Esophagus muscularis mucosa (tissue), 4 donors: ENCODE data around the gene GUCY2F. TPM values are rescaled to one million over a fixed set of nuclear protein-coding genes. Genes with fewer than 3 reads are reported as not detected.

Experiments used
- DNase-seq: peaks from one replicate; pipeline ENCODE4 v3.0.0-alpha.2; 2017; ENCODE audit errors: extremely low spot score
- H3K27ac ChIP-seq, 4 donors: fragments of 200-600 bp; sonication (generic); replicated peaks in 1 of 4; 1 replicate in 3 of 4; 2 replicates in 1 of 4; pipeline ENCODE4 v1.5.1; 2016 to 2019; ENCODE audit warnings: mild to moderate bottlenecking in 1 of 4
- H3K27me3 ChIP-seq, 4 donors: fragments of 200-600 bp; sonication (generic); one replicate each; pipeline versions ENCODE4 v1.5.1 to v1.6.0; 2016 to 2019
- H3K36me3 ChIP-seq, 4 donors: fragments of 200-600 bp; sonication (generic); one replicate each; pipeline ENCODE4 v1.5.1; 2016 to 2019
- H3K4me1 ChIP-seq, 4 donors: fragments of 200-600 bp; sonication (generic); one replicate each; pipeline ENCODE4 v1.5.1; 2016 to 2019
- H3K4me3 ChIP-seq, 4 donors: fragments of 200-600 bp; sonication (generic); 1 replicate in 2 of 4; 2 replicates in 2 of 4; pipeline ENCODE4 v1.5.1; 2016 to 2019; ENCODE audit warnings: mild to moderate bottlenecking in 4 of 4, moderate library complexity in 1 of 4
- H3K9me3 ChIP-seq, 4 donors: fragments of 200-600 bp; sonication (generic); 1 replicate in 3 of 4; 2 replicates in 1 of 4; pipeline ENCODE4 v1.5.1; 2016 to 2019
- CTCF ChIP-seq, 3 experiments: fragments of 200-600 bp in 2 of 3; fragments of 450-650 bp in 1 of 3; sonication (generic) in 2 of 3; IDR thresholded peaks; one replicate each; pipeline ENCODE4 v1.5.1; 2017 to 2019; ENCODE audit warnings: antibody characterized with exemption in 3 of 3, mild to moderate bottlenecking in 2 of 3, moderate library complexity in 1 of 3
- EP300 ChIP-seq: sonication (generic); formaldehyde crosslinking; IDR thresholded peaks from one replicate; pipeline ENCODE4 v1.6.1; 2017; ENCODE audit warnings: antibody characterized with exemption
- POLR2A ChIP-seq: fragments of 450-650 bp; IDR thresholded peaks from one replicate; pipeline ENCODE4 v1.6.1; 2017; ENCODE audit warnings: antibody characterized with exemption, moderate library complexity, mild to moderate bottlenecking, low read depth
- POLR2AphosphoS5 ChIP-seq, 2 donors: sonication (generic); formaldehyde crosslinking; IDR thresholded peaks; one replicate each; pipeline ENCODE4 v1.6.1; 2017; ENCODE audit warnings: antibody characterized with exemption in 2 of 2
- WGBS: methylation state at CpG from one replicate; pipeline ENCODE4 v1.1.5; 2018; 5-methylcytosine and 5-hydroxymethylcytosine counted together
- intact Hi-C: fragments of 100-400 bp; cut with DNase I; formaldehyde crosslinking; loops from one replicate; pipeline ENCODE4 v1.15.1; 2023
- total RNA-seq, 4 donors: library from RNA; depleted of rRNA; stranded (reverse); fragments of >200 nt; gene quantifications; one replicate each; pipeline versions ENCODE4 v1.1.0 to v1.2.1, GENCODE V29; 2016

The GUCY2F gene
- total RNA-seq, 4 donors from 2014 or later: not detected

GRCh38 chrX:109351557-109351956 lies 130.3 kb downstream of the GUCY2F start:
- intact Hi-C loops: no loop called here
- Histone ChIP-seq H3K36me3 (no peaks in the 10 kb centered on the region), H3K27me3 (no peaks in the 10 kb centered on the region), H3K4me3 (no peak overlapping the region), H3K4me1 (no peaks in the 10 kb centered on the region), H3K9me3 (no peaks in the 10 kb centered on the region), H3K27ac (no peak overlapping the region)
- TF ChIP-seq EP300 (no peak), POLR2A (no peak), POLR2AphosphoS5 (IDR thresholded peaks at IDR 0.05) (no peak), CTCF (IDR thresholded peaks at IDR 0.05) (no peak)
- DNase-seq: no peak
- 86% methylated on average over 3 of the region's 3 CpGs for WGBS

- no peak overlapping the region for H3K4me3 ChIP-seq
- no peak for TF ChIP-seq POLR2A
- TF ChIP-seq CTCF (IDR thresholded peaks at IDR 0.05): no peak
- TF ChIP-seq POLR2AphosphoS5 (IDR thresholded peaks at IDR 0.05): no peak
- TF ChIP-seq EP300: no peak
- no peaks in the 10 kb centered on the region for H3K9me3 ChIP-seq
- DNase-seq: no peak
- H3K4me1 ChIP-seq: no peaks in the 10 kb centered on the region
- H3K36me3 ChIP-seq: no peaks in the 10 kb centered on the region
- no peak overlapping the region for H3K27ac ChIP-seq
- WGBS: 44% methylated on average over 4 of the region's 4 CpGs
- no peaks in the 10 kb centered on the region for H3K27me3 ChIP-seq
- intact Hi-C loops: no loop called here
Observed at GRCh38 chrX:109350551-109350950, 131.3 kb downstream of the GUCY2F start.

- Histone ChIP-seq H3K27ac (no peak overlapping the region), H3K36me3 (no peaks in the 10 kb centered on the region), H3K4me3 (no peak overlapping the region), H3K27me3 (no peaks in the 10 kb centered on the region), H3K9me3 (no peaks in the 10 kb centered on the region), H3K4me1 (no peaks in the 10 kb centered on the region)
- no peak for DNase-seq
- intact Hi-C loops: no loop called here
- TF ChIP-seq POLR2AphosphoS5 (IDR thresholded peaks at IDR 0.05) (no peak), CTCF (IDR thresholded peaks at IDR 0.05) (no peak), EP300 (no peak), POLR2A (no peak)
Observed at GRCh38 chrX:109350051-109350450, 131.8 kb downstream of the GUCY2F start.

GRCh38 chrX:109347632-109348031 lies 134.3 kb downstream of the GUCY2F start:
- intact Hi-C loops: no loop called here
- H3K36me3 ChIP-seq: no peaks in the 10 kb centered on the region
- no peak for DNase-seq
- H3K4me3 ChIP-seq: no peak overlapping the region
- 42% methylated on average over 3 of the region's 3 CpGs for WGBS
- H3K4me1 ChIP-seq: no peaks in the 10 kb centered on the region
- TF ChIP-seq CTCF (IDR thresholded peaks at IDR 0.05) (no peak), POLR2A (no peak), EP300 (no peak), POLR2AphosphoS5 (IDR thresholded peaks at IDR 0.05) (no peak)
- no peaks in the 10 kb centered on the region for H3K9me3 ChIP-seq
- H3K27ac ChIP-seq: no peak overlapping the region
- no peaks in the 10 kb centered on the region for H3K27me3 ChIP-seq

GRCh38 chrX:109346491-109346890 lies 135.4 kb downstream of the GUCY2F start:
- TF ChIP-seq POLR2AphosphoS5 (IDR thresholded peaks at IDR 0.05) (no peak), EP300 (no peak), POLR2A (no peak), CTCF (IDR thresholded peaks at IDR 0.05) (no peak)
- Histone ChIP-seq H3K36me3 (no peaks in the 10 kb centered on the region), H3K4me1 (no peaks in the 10 kb centered on the region), H3K27ac (no peak overlapping the region), H3K9me3 (no peaks in the 10 kb centered on the region), H3K4me3 (no peak overlapping the region), H3K27me3 (no peaks in the 10 kb centered on the region)
- intact Hi-C loops: no loop called here
- WGBS: 72% methylated on average over 1 of the region's 1 CpG
- no peak for DNase-seq
